T-helper 2 cell treated with Interferon-gamma antibody and Interleukin-4, amounts not matched to agents 100 ng/mL and 5 ng/mL, for 36 hours (primary cell): Measurements from ENCODE around the gene IPPK. TPM values are rescaled to one million over a fixed set of nuclear protein-coding genes. Genes with fewer than 3 reads are reported as not detected.

Experiments used
- intact Hi-C: fragments of 100-400 bp; cut with micrococcal nuclease; formaldehyde crosslinking; loops from one replicate; pipeline ENCODE4 v1.15.1; 2023
- total RNA-seq: library from RNA; stranded (reverse); gene quantifications from 2 replicates; pipeline ENCODE4 v1.2.3, GENCODE V29; 2022

IPPK gene
- total RNA-seq, 1 donor from 2014 or later = 9.0 TPM

GRCh38 chr9:92657296-92658094, 12.4 kb downstream of the IPPK start:
- intact Hi-C loops = no loop called here

- intact Hi-C loops = no loop called here
Observed at GRCh38 chr9:92656537-92656925, 13.4 kb downstream of the IPPK start.

- intact Hi-C loops = no loop called here
Observed at GRCh38 chr9:92655896-92656536, 13.9 kb downstream of the IPPK start.

- intact Hi-C loops = no loop called here
Observed at GRCh38 chr9:92655366-92655765, 14.6 kb downstream of the IPPK start.

- intact Hi-C loops = no loop called here
Observed at GRCh38 chr9:92654481-92655301, 15.2 kb downstream of the IPPK start.

GRCh38 chr9:92652461-92652860, 17.5 kb downstream of the IPPK start:
- intact Hi-C loops = no loop called here

GRCh38 chr9:92650839-92651621, 18.9 kb downstream of the IPPK start:
- intact Hi-C loops = no loop called here

- intact Hi-C loops = no loop called here
Observed at GRCh38 chr9:92650296-92650695, 19.6 kb downstream of the IPPK start.

- intact Hi-C loops = no loop called here
Observed at GRCh38 chr9:92649007-92649406, 20.9 kb downstream of the IPPK start.

GRCh38 chr9:92648474-92648971, 21.4 kb downstream of the IPPK start:
- intact Hi-C loops = no loop called here

- intact Hi-C loops = no loop called here
Observed at GRCh38 chr9:92647671-92648473, 22.1 kb downstream of the IPPK start.

- intact Hi-C loops = no loop called here
Observed at GRCh38 chr9:92645041-92645440, 24.9 kb downstream of the IPPK start.

- intact Hi-C loops = no loop called here
Observed at GRCh38 chr9:92644278-92644677, 25.7 kb downstream of the IPPK start.

GRCh38 chr9:92642564-92642963, 27.4 kb downstream of the IPPK start:
- intact Hi-C loops = no loop called here

- intact Hi-C loops = no loop called here
Observed at GRCh38 chr9:92642041-92642451, 27.9 kb downstream of the IPPK start.

- intact Hi-C loops = no loop called here
Observed at GRCh38 chr9:92641092-92641809, 28.7 kb downstream of the IPPK start.

- intact Hi-C loops = no loop called here
Observed at GRCh38 chr9:92640398-92641091, 29.4 kb downstream of the IPPK start.

GRCh38 chr9:92639791-92640271, 30.1 kb downstream of the IPPK start:
- intact Hi-C loops = no loop called here

GRCh38 chr9:92639124-92639523, 30.8 kb downstream of the IPPK start:
- intact Hi-C loops = no loop called here
